Jurkat, Clone E6-1 (cell line): ENCODE measurements around the gene PCSK4.
"Not testable (repeated sequence)": the region's sequence is repeated elsewhere in the genome, so short reads cannot be mapped to it uniquely, and the experiment has no call there.

Experiments used
- DNase-seq: peaks from one replicate; pipeline ENCODE4 v3.0.0-alpha.2; 2011; ENCODE audit warnings: low read depth, low spot score
- H3K4me3 ChIP-seq: 2 replicates; pipeline ENCODE4 v1.5.1; 2011; ENCODE audit warnings: mild to moderate bottlenecking, low read length, control low read depth, moderate library complexity

Gene PCSK4

DNA sequence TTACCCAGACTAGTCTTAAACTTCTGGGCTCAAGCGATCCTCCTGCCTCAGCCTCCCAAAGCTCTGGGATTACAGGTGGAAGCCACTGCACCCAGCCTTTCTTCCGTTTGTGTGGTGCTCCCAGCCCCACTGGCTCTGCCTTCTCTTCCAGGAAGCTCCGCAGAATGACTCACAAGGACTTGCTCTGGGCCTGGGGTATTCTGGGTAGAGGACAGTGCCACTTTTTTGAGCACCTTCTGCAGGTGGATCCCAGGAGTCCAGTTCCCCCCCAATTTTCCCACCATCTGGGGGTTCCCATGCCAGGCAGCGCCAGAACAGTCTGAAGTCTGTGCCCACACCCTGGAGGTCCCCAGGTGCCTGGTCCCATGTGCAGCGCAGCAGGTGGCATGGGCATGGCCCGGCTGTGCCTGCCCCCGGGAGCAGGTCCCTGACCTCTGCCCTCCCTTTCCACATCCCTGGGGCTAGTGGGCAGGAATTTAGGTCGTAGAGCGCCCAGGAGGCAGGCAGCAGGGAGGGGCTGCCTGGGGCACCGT, 2.4 kb upstream of the PCSK4 start:
- H3K4me3 ChIP-seq = no peak overlapping the region
- DNase-seq = no peak

DNA sequence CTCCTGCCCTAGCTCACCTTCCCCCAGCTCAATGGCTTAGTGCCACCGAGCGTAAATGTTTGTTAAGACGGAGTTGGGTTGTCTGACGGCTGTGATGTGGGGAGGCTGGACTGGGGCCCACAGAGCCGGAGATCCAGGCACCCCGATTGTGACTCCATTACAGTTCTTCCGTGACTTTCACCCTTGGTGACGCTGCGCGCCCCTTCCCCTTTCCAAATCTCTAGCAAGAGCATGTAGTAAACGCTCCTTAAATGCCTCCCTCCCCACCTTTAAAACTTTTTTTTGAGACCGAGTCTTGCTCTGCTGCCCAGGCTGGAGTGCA, 1.7 kb upstream of the PCSK4 start:
- DNase-seq = no peak
- no peak overlapping the region for H3K4me3 ChIP-seq

DNA sequence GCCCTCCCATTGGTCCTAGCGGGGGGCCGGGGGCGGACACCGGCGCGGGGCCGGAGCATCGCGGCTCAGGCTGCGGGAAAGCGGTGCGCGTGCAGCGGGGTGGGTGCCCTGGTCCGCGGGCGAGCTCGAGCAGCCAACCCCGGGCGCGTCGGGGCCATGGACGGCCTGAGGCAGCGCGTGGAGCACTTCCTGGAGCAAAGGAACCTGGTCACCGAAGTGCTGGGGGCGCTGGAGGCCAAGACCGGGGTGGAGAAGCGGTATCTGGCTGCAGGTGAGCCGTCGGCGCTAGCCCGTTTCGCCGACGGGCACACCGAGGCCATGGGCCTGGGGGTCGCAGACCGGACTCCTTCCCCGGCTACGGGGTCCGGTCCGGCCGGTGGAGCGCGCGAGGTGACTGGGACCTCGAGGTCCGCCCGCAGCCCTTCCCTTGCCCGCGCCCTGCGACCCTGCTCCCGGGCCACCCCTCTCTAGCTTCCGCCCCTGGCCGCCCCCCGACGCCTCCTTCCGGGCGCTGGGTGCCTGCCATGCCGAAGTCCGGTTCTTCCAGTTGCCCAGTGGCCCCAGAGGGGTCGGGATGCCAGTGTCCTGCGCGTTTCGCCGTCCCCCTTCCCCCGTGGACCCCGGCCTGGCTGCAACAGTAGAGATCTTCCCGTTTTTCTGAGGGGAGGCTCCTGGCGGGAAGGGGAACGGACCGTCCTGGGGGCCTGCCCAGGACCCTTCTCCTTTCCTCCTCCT, 1.1 kb upstream of the PCSK4 start, which contains the start of gene REEP6:
Gene REEP6, plus strand, starts transcription at position 68 of the 735 bp plus-strand sequence. Its CDS starts 89 bp downstream, at position 157.
- no peak for DNase-seq
- H3K4me3 ChIP-seq = peak within 1 kb of the TSS; percentile 69

DNA sequence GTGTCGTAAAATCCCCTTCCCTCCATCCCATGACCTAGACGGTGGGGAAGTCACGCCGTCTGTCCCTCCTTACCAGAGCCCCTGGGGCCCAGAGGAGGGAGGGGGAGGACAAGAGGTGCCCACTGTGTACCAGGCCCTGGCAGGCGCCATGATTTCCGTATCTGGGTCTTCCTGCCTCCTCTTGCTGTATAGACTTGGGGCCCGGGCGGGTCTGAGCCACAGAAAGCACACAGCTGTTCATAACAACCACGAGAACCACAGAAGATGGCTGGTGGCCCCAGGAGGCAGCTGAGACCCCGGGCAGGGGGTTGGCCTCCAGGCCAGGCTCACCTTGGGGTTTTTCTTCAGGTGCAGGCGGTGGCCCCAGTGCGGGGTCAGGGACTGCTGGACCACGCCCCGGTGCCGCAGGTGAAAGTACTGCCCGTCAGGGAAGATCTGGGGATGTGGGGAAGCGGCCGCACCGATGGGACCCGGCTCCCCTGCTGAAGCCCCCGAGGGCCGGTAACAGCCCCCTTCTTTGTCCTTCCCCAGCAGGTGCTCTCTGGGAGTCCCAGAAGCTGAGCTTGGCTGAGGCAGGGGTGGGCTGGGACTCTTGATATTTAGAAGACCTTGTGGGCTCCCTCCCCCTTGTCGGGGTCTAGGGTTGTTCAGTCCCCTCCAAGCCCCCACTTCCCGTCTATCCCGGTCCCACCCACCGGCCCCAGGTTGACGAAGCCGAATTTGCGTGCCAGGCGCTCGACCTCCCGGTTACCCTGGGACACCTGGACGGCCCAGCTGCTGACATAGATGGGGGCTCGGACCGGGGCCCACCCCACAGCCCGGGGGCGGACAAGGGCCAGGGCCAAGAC, 463 bp downstream of the PCSK4 start:
- peak; percentile 46 for DNase-seq
- peak overlapping the region; percentile 69 for H3K4me3 ChIP-seq

GRCh38 chr19:1488282-1488601, 1.9 kb downstream of the PCSK4 start:
- no peak overlapping the region for H3K4me3 ChIP-seq
- DNase-seq = no peak

DNA sequence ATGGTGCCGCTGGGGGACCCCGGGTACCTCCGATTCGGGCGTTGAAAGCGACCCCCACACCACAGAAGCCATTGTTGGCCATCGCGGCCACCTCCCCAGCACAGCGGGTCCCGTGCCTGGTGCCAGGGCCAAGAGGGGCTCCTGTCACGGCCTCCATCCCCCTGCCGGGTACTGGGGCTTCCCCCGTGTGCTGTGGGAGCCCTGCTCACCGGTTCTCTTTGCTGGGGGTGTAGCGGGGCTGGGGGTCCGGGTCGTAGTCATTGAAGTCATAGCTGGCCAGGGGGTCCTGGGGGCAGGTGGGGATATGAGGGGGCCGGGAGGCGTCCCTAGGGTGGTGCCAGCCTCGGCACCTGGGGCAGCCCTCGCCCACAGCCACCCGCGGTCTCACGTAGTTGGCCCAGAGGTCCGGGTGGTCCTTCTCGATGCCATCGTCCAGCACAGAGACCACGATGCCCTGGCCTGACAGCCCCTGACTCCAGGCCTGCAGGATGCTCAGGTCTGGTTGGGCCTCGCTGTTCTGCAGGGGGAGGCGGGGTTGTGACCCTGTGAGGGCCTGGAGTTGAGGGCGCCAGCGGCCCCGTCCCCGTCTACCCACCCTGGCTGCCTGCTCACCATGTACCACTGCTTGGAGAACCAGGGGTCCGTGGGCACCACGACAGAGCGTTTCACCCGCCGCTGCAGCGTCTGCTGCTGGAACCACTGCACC, 2.4 kb downstream of the PCSK4 start:
- H3K4me3 ChIP-seq = no peak overlapping the region
- no peak for DNase-seq

DNA sequence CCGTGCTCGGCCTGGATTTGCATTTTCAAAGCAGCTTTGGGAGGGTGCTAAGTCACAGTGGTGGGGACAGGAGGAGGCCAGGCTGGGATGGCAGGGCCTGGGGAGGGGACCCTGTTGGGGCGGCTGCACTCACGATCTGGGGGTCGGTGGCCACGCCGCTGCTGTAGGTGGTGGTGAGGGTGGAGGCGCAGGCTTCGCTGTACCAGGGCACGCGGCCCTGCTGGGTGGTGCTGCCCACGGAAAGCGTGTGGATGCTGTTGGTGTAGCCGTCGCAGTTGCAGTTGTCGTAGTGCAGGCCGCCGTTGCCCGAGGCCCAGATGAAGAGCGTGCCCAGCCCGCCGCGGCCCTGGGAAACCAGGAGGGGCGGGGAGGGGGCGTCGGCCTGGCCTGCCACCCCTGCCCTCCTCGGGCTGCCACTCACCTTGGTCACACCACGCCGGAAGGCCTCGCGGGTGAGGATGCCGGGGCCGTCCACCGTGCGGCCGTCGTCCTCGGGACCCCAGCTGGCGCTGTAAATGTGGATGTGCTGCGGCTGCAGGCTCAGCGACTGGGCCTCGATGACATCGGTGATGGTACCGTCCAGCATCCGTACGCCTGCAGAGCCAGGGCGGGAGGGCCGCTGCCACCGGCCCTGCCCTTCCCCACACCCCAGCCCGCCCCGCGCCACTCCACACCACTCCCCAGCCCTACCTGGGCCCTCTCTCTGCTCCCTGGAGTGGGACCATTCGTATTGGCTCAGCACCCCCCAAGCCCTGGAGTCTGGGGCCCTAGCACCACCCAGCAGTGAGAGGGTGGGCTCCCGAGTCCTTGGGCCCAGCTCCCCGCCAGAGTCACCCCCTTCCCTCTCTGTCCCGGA, 3.2 kb downstream of the PCSK4 start:
- H3K4me3 ChIP-seq = no peak overlapping the region
- no peak for DNase-seq

GRCh38 chr19:1483979-1484428, 6.1 kb downstream of the PCSK4 start:
- no peak for DNase-seq
- H3K4me3 ChIP-seq = no peak overlapping the region

GRCh38 chr19:1483131-1483978, 6.8 kb downstream of the PCSK4 start:
- DNase-seq = no peak
- H3K4me3 ChIP-seq = no peak overlapping the region

DNA sequence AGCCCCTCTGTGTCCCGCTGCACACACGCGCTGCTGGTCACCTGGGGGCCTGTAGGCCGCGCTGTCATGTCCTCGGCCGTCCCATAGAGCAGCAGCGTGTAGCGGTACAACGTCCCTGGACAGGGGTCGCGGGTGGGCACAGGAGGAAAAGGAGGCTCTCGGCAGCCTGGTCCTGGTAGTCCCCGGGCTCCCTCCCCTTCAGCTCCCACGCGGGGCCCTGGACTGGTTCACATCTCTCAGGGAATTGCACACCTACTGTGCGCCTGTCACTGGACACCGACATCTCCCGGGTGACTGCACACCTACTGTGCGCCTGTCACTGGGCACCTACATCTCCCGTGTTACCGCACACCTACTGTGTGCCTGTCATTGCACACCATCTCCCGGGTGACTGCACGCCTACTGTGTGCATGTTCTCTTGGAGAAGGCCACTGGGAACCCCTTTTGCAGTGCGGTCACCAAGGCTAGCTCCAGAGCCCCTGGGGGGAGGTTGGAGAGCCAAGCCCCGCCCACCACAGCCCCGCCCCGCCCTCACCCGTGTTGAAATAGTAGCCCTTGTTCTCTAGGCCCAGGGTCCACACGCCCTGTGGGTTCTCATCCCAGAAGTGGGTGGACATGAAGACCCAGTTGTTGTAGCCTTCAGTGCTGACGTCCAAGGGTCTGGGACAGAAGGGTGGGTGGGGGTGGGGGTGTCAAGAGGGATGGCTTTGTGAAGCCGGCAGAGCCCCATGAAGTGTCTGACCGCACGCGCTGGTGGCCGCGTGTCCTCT, 7.6 kb downstream of the PCSK4 start:
- no peak for DNase-seq
- no peak overlapping the region for H3K4me3 ChIP-seq

GRCh38 chr19:1481893-1482360, 8.2 kb downstream of the PCSK4 start:
- no peak for DNase-seq
- no peak overlapping the region for H3K4me3 ChIP-seq

DNA sequence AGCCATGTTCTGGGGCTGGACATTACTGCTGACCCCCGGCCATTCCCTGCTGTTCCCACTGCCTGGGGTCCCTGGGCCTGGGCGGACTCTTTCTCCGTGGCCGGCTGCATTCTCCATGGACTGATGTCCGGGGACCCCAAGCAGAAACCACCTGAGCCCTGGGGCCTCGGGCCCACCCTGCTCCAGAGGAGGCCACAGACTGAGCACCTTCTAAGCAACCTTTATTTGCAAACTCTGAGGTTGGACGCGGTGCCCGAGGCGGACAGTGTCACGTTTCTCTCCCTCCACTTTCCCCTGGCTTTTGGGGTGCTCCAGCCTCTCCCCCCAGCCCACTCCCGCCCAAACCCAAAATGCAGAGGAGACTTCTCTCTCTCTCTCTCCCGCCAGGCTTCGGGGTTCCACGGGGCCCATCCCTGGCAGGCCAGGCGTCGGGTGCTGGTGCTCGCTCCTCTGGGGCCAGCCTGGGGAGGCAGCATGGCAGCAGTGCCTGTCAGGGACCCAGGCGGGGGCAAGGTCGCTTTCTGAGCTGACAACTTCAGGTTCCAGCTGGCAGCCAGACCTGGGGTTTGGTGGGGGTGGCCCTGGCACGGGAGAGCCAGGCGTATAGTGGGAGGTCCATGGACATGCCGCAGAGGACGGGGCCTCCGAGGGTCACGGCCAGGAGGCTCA, 8.8 kb downstream of the PCSK4 start:
- H3K4me3 ChIP-seq = no peak overlapping the region
- no peak for DNase-seq

DNA sequence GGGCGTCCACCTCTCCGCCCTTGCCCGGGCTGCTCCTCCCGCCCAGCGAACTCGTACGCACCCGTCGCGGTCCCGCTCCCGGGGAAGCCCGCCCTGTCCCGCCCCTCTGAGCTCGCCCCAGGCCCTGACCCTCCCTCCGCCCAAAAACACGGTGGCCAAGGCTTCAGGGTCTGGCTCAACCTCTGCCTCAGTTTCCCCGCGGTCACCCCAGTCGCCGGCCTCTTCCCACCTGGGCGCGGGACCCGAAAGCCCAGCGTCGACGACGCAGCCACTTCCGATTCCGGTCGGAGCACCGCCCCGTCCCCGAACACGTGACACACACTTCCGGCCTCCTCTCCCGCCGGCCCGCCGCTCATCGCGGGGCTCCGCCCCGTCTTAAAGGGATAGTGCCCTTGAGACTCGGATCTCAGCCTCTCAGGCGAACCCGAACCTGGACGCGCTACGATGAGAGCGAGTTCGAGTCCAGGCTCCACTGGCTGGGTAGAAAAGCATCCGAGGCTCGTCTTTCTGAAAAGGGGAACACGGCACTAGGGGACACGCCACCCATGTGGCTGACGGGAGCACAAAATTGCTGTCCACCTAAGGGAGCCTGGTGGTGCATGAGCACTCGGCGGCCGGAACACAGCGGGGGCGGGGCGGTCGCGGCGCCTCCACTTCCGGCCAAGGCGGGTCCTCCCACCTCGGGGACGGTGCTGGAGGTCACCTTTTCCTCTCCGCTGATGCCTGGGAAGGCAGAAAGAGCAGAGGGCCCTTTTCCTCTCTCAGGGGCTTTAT, 11.0 kb downstream of the PCSK4 start, which contains the start of gene C19orf25:
Gene C19orf25, minus strand, starts transcription at position 282 of the 774 bp plus-strand sequence. CDS start 312 bp downstream, outside the sequence.
- peak; percentile 88 for DNase-seq
- peak within 1 kb of the TSS; percentile 88 for H3K4me3 ChIP-seq

- H3K4me3 ChIP-seq, DNase-seq: not testable (repeated sequence)
These were observed 13.1 kb downstream of the PCSK4 start for GRCh38 chr19:1477056-1477455.

GRCh38 chr19:1475751-1476437, 14.3 kb downstream of the PCSK4 start:
- H3K4me3 ChIP-seq = no peak overlapping the region
- no peak for DNase-seq
